Activated B cell treated with CpG ODN at 0.5 μM for 24 hours (primary cell): ENCODE data around the gene PHETA1. TPM values are rescaled to one million over a fixed set of nuclear protein-coding genes. Genes with fewer than 3 reads are reported as not detected.
A peak's percentile ranks its signal among the peaks of the same experiment; 100 is the strongest.

ENCODE experiments used
- ATAC-seq: fragments of 200-7000 bp; cut with Tn5 transposase; one replicate; pipeline ENCODE4 v1.10.0; 2021; ENCODE audit warnings: low read depth, mild to moderate bottlenecking, moderate library complexity
- CTCF ChIA-PET: fragments of 350-600 bp; sonication (Branson Sonifier 250); formaldehyde crosslinking; loops from one replicate; lab custom pipeline; 2021; ENCODE audit warnings: antibody characterized with exemption; lab: Charles Lee
- POLR2A ChIA-PET: fragments of 350-600 bp; sonication (Branson Sonifier 250); formaldehyde crosslinking; loops from one replicate; lab custom pipeline; 2021; ENCODE audit warnings: antibody characterized with exemption; lab: Charles Lee
- DNase-seq: peaks from one replicate; pipeline ENCODE4 v3.0.0; 2022
- H3K27ac Mint-ChIP-seq: one replicate; pipeline ENCODE4 v1.8.0; 2020; ENCODE audit warnings: mixed read lengths
- H3K27me3 Mint-ChIP-seq: one replicate; pipeline ENCODE4 v1.8.0; 2021; ENCODE audit warnings: mixed read lengths
- H3K36me3 Mint-ChIP-seq: one replicate; pipeline ENCODE4 v1.8.0; 2021; ENCODE audit warnings: low read depth, mixed read lengths
- H3K4me1 Mint-ChIP-seq: one replicate; pipeline ENCODE4 v1.8.0; 2021; ENCODE audit warnings: mixed read lengths
- H3K4me3 Mint-ChIP-seq: one replicate; pipeline ENCODE4 v1.8.0; 2020; ENCODE audit warnings: mild to moderate bottlenecking, mixed read lengths
- H3K9me3 Mint-ChIP-seq: one replicate; pipeline ENCODE4 v1.8.0; 2020; ENCODE audit warnings: mixed read lengths
- CTCF ChIP-seq: fragments of 200-600 bp; IDR thresholded peaks from one replicate; pipeline ENCODE4 v1.8.0; 2022; ENCODE audit warnings: antibody characterized with exemption, mild to moderate bottlenecking
- intact Hi-C: fragments of 100-400 bp; cut with micrococcal nuclease; formaldehyde crosslinking; loops from one replicate; pipeline ENCODE4 v1.15.1; 2024
- total RNA-seq: library from RNA; stranded (reverse); gene quantifications from 2 replicates; pipeline ENCODE4 v1.2.3, GENCODE V29; 2022

The PHETA1 gene
- total RNA-seq, 1 donor from 2014 or later: 2.0 TPM

GRCh38 chr12:111366075-111366474 is 2.8 kb downstream of the PHETA1 start:
- no peaks in the 10 kb centered on the region for H3K9me3 Mint-ChIP-seq
- ChIA-PET CTCF (no interaction called here), POLR2A (no interaction called here)
- no peaks in the 10 kb centered on the region for H3K27me3 Mint-ChIP-seq
- peak overlapping the region; percentile 15 for H3K4me3 Mint-ChIP-seq
- intact Hi-C loops: loop anchor here (5.0 kb wide), 1 partner anchor 34 kb away; no protein-coding TSS in a partner anchor
- no peak for ATAC-seq
- peaks cover 50% of the 10 kb centered on the region for H3K4me1 Mint-ChIP-seq
- H3K27ac Mint-ChIP-seq: no peak overlapping the region
- TF ChIP-seq CTCF: no peak
- DNase-seq: no peak
- H3K36me3 Mint-ChIP-seq: peaks cover 15% of the 10 kb centered on the region

DNA sequence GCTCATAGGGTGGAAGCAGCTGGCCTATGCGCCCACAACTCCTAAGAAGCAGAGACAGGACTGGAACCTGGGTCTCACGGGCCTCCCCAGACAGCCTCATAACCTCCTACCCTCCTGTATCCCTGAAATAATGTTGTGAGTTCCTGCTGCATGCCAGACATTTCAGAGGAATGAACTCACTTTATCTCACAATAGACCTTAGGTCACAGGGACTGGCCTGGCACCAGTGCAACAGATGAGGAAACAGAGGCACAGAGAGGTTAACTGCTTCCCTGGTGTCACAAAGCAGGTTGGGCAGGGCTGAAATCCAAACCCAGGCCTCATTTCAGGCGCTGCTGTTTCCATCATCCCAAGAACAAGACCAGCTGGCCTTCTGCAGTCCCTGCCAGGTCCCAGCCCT is 5.3 kb downstream of the PHETA1 start:
- POLR2A ChIA-PET: no interaction called here
- H3K27me3 Mint-ChIP-seq: no peaks in the 10 kb centered on the region
- H3K4me1 Mint-ChIP-seq: peaks cover 70% of the 10 kb centered on the region
- H3K9me3 Mint-ChIP-seq: no peaks in the 10 kb centered on the region
- CTCF ChIA-PET: no interaction called here
- no peak overlapping the region for H3K27ac Mint-ChIP-seq
- no peak for TF ChIP-seq CTCF
- no peak overlapping the region for H3K4me3 Mint-ChIP-seq
- H3K36me3 Mint-ChIP-seq: peaks cover 15% of the 10 kb centered on the region
- intact Hi-C loops: no loop called here
- no peak for ATAC-seq
- no peak for DNase-seq

- Mint-ChIP-seq H3K36me3 (peaks cover 15% of the 10 kb centered on the region), H3K27ac (no peak overlapping the region), H3K27me3 (no peaks in the 10 kb centered on the region), H3K9me3 (no peaks in the 10 kb centered on the region), H3K4me3 (no peak overlapping the region), H3K4me1 (peaks cover 69% of the 10 kb centered on the region)
- CTCF ChIA-PET: no interaction called here
- no peak for DNase-seq
- no peak for TF ChIP-seq CTCF
- intact Hi-C loops: no loop called here
- ATAC-seq: no peak
- POLR2A ChIA-PET: interaction anchor here (0.6 kb wide), 1 partner anchor 262 kb away, joined by 4 read pairs; no protein-coding TSS in a partner anchor
Measured at GRCh38 chr12:111362687-111363475, 6.0 kb downstream of the PHETA1 start.

DNA sequence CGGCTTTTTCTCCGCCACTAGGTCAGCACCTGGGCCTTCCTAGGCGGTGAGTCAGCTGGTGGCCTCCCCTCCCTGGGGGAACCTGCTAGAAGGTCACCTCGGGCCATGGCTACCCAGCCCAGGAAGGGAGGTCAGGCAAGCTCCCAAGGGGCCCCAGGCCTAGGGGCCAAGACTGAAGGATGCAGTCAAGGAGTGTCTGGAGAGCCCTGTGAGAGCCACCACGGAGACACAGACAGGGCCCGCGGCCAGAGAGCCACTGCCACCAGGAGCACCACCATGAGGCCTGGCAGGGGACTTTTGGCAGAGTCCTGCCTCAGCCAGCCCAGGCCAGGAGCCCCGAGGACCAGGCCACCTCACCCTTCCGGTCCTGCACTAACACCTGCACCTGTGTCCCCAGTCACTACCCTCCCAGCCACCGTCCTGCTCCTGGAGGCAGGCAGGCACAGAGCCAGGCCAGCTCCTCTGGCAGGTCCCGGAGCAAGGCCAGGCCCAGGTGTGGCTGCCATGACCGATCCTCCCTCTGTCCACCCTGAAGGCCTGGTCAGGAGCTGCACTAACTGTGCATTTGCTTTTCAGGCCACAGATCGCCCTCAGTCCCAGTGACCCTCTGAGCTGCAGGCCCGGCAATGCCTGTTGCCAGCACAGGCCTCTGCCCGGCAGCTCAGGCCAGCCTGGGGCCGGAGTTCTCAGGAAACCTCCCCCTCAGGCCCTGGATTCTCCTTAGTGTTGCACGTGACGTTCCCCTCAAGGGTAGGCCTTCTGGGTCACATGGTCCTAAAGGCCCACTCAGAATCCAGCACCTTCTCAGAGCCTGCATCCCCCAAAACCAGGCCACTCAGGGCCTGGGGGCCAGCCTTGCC is 6.9 kb downstream of the PHETA1 start:
- ATAC-seq (no peak), DNase-seq (no peak)
- H3K36me3 Mint-ChIP-seq: peaks cover 15% of the 10 kb centered on the region
- peak overlapping the region; percentile 76 for H3K4me3 Mint-ChIP-seq
- POLR2A ChIA-PET: interaction anchor here (0.6 kb wide), 2 partner anchors 263 to 906 kb away, joined by 3 to 4 read pairs; no protein-coding TSS in a partner anchor
- intact Hi-C loops: no loop called here
- CTCF ChIA-PET: interaction anchor here (1.0 kb wide), 1 partner anchor 24 kb away, joined by 3 read pairs; no protein-coding TSS in a partner anchor
- TF ChIP-seq CTCF: no peak
- no peaks in the 10 kb centered on the region for H3K9me3 Mint-ChIP-seq
- no peaks in the 10 kb centered on the region for H3K27me3 Mint-ChIP-seq
- H3K27ac Mint-ChIP-seq: peak overlapping the region; percentile 24
- peaks cover 68% of the 10 kb centered on the region for H3K4me1 Mint-ChIP-seq
